Measurements from ENCODE around the gene MMP8. TPM values are rescaled to one million over a fixed set of nuclear protein-coding genes. Genes with fewer than 3 reads are reported as not detected.
A peak's percentile ranks its signal among the peaks of the same experiment; 100 is the strongest.

MMP8 gene
- total and polyA plus RNA-seq, 2 experiments from 2014 or later = not detected

DNA sequence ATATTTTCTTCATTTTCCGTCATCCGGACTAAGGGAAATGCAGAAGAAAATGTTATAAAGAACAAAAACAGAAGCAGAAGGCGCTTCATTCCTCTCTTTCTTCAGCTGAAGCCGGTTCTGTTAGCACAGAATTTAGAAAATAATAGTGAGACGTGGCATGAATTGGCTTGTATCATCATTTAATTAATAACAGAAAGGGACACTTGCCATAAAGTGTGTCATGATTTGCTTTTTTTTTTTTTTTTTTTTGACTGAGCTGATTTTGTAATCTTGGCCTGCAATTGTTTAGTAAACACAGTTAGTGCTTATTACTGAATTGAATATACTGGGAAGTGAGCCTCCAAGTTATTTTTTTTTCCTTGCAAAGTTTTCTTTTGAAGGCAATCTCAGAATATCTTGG lies 19.1 kb downstream of the MMP8 start, which contains the start of gene MMP27:
TSS of gene MMP27 (minus strand) at position 144 of the 400 bp plus-strand sequence. CDS start at position 89, 55 bp downstream.
- no peaks in the 10 kb centered on the region for H3K79me2 ChIP-seq (replicated peaks; ENCODE audit: insufficient read depth)
- no peak within 1 kb of the TSS for H3K4me3 ChIP-seq
- peak within 1 kb of the TSS; percentile 19; the same call in 1 of the 2 replicates for H2AFZ ChIP-seq
- H3K27me3 ChIP-seq (ENCODE audit: insufficient read depth) = no peaks in the 10 kb centered on the region
- no peaks in the 10 kb centered on the region for H4K20me1 ChIP-seq (replicated peaks; ENCODE audit: insufficient read depth)
- no peaks in the 10 kb centered on the region for H3K4me1 ChIP-seq (ENCODE audit: insufficient read depth)
- no peak within 1 kb of the TSS for H3K4me2 ChIP-seq
- H3K27ac ChIP-seq (ENCODE audit: low read depth) = no peak within 1 kb of the TSS
- Mint-ChIP-seq H3K4me1 (peaks cover 3% of the 10 kb centered on the region; the same call in 2 of the 3 replicates), H3K27me3 (ENCODE audit: insufficient read depth, low read depth, poor library complexity) (peaks cover 2% of the 10 kb centered on the region), H3K36me3 (ENCODE audit: low read depth) (no peaks in the 10 kb centered on the region), H3K27ac (no peak within 1 kb of the TSS), H3K9me3 (no peaks in the 10 kb centered on the region), H3K4me3 (no peak within 1 kb of the TSS)
- H3F3A ChIP-seq (replicated peaks; ENCODE audit: low read depth) = no peaks in the 10 kb centered on the region
- TF ChIP-seq EZH2 (IDR thresholded peaks at IDR 0.05; ENCODE audit: low read depth, unreplicated experiment) = no peak
- TF ChIP-seq POLR2AphosphoS5 (IDR thresholded peaks at IDR 0.05; ENCODE audit: low read depth) = no peak
- H3K36me3 ChIP-seq (ENCODE audit: insufficient read depth) = no peaks in the 10 kb centered on the region
- DNase-seq (ENCODE audit: low spot score) (no peak), ATAC-seq (no peak)
- H3K9me2 ChIP-seq (ENCODE audit: insufficient read depth) = no peaks in the 10 kb centered on the region

DNA sequence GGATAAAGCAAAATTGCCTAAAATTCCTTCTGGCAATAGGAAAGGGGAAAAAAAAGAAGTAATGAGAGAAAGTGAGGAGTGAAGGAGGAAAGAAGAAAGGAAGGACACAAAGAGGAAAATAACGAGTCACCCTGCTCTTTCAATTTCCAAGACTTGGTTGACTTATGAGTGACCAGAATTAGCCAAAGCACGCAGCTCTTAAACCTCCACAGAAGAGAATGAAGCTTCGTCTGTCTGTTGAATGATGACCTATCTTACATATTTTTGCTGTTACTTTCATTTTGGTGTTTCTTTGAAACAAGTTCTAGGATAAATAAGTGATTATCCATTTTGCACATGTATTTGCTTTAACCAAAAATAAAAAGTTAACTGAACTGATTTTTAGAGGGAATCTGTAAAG lies 19.9 kb downstream of the MMP8 start:
- Histone ChIP-seq H3K4me1 (ENCODE audit: insufficient read depth) (no peaks in the 10 kb centered on the region), H3K27ac (ENCODE audit: low read depth) (no peak overlapping the region), H3K9me2 (ENCODE audit: insufficient read depth) (no peaks in the 10 kb centered on the region), H3K36me3 (ENCODE audit: insufficient read depth) (no peaks in the 10 kb centered on the region), H3K79me2 (replicated peaks; ENCODE audit: insufficient read depth) (no peaks in the 10 kb centered on the region), H4K20me1 (replicated peaks; ENCODE audit: insufficient read depth) (no peaks in the 10 kb centered on the region), H3K27me3 (ENCODE audit: insufficient read depth) (no peaks in the 10 kb centered on the region), H3F3A (replicated peaks; ENCODE audit: low read depth) (no peaks in the 10 kb centered on the region), H2AFZ (peak overlapping the region; percentile 19; the same call in 1 of the 2 replicates), H3K4me3 (no peak overlapping the region), H3K4me2 (no peak overlapping the region)
- Mint-ChIP-seq H3K4me1 (peaks cover 3% of the 10 kb centered on the region; the same call in 2 of the 3 replicates), H3K36me3 (ENCODE audit: low read depth) (no peaks in the 10 kb centered on the region), H3K27ac (no peak overlapping the region), H3K27me3 (ENCODE audit: insufficient read depth, low read depth, poor library complexity) (peaks cover 2% of the 10 kb centered on the region), H3K4me3 (no peak overlapping the region), H3K9me3 (no peaks in the 10 kb centered on the region)
- DNase-seq (ENCODE audit: low spot score) = no peak
- ATAC-seq = no peak
- no peak for TF ChIP-seq CREB1 (CRISPR knock-in tag; IDR thresholded peaks at IDR 0.05; ENCODE audit: low read depth)
- TF ChIP-seq, protein P1, sequence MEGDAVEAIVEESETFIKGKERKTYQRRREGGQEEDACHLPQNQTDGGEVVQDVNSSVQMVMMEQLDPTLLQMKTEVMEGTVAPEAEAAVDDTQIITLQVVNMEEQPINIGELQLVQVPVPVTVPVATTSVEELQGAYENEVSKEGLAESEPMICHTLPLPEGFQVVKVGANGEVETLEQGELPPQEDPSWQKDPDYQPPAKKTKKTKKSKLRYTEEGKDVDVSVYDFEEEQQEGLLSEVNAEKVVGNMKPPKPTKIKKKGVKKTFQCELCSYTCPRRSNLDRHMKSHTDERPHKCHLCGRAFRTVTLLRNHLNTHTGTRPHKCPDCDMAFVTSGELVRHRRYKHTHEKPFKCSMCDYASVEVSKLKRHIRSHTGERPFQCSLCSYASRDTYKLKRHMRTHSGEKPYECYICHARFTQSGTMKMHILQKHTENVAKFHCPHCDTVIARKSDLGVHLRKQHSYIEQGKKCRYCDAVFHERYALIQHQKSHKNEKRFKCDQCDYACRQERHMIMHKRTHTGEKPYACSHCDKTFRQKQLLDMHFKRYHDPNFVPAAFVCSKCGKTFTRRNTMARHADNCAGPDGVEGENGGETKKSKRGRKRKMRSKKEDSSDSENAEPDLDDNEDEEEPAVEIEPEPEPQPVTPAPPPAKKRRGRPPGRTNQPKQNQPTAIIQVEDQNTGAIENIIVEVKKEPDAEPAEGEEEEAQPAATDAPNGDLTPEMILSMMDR (conservative IDR thresholded peaks at IDR 0.05; ENCODE audit: low read depth in 2 of 2) = no peak
- TF ChIP-seq JUNB (IDR thresholded peaks at IDR 0.05; ENCODE audit: unreplicated experiment) = no peak
- TF ChIP-seq POLR2AphosphoS5 (IDR thresholded peaks at IDR 0.05; ENCODE audit: low read depth) = no peak
- no peak for TF ChIP-seq EZH2phosphoT487 (IDR thresholded peaks at IDR 0.05; ENCODE audit: unreplicated experiment)
- no peak for TF ChIP-seq STAT1 (IDR thresholded peaks at IDR 0.05; ENCODE audit: unreplicated experiment)
- TF ChIP-seq, protein P2, sequence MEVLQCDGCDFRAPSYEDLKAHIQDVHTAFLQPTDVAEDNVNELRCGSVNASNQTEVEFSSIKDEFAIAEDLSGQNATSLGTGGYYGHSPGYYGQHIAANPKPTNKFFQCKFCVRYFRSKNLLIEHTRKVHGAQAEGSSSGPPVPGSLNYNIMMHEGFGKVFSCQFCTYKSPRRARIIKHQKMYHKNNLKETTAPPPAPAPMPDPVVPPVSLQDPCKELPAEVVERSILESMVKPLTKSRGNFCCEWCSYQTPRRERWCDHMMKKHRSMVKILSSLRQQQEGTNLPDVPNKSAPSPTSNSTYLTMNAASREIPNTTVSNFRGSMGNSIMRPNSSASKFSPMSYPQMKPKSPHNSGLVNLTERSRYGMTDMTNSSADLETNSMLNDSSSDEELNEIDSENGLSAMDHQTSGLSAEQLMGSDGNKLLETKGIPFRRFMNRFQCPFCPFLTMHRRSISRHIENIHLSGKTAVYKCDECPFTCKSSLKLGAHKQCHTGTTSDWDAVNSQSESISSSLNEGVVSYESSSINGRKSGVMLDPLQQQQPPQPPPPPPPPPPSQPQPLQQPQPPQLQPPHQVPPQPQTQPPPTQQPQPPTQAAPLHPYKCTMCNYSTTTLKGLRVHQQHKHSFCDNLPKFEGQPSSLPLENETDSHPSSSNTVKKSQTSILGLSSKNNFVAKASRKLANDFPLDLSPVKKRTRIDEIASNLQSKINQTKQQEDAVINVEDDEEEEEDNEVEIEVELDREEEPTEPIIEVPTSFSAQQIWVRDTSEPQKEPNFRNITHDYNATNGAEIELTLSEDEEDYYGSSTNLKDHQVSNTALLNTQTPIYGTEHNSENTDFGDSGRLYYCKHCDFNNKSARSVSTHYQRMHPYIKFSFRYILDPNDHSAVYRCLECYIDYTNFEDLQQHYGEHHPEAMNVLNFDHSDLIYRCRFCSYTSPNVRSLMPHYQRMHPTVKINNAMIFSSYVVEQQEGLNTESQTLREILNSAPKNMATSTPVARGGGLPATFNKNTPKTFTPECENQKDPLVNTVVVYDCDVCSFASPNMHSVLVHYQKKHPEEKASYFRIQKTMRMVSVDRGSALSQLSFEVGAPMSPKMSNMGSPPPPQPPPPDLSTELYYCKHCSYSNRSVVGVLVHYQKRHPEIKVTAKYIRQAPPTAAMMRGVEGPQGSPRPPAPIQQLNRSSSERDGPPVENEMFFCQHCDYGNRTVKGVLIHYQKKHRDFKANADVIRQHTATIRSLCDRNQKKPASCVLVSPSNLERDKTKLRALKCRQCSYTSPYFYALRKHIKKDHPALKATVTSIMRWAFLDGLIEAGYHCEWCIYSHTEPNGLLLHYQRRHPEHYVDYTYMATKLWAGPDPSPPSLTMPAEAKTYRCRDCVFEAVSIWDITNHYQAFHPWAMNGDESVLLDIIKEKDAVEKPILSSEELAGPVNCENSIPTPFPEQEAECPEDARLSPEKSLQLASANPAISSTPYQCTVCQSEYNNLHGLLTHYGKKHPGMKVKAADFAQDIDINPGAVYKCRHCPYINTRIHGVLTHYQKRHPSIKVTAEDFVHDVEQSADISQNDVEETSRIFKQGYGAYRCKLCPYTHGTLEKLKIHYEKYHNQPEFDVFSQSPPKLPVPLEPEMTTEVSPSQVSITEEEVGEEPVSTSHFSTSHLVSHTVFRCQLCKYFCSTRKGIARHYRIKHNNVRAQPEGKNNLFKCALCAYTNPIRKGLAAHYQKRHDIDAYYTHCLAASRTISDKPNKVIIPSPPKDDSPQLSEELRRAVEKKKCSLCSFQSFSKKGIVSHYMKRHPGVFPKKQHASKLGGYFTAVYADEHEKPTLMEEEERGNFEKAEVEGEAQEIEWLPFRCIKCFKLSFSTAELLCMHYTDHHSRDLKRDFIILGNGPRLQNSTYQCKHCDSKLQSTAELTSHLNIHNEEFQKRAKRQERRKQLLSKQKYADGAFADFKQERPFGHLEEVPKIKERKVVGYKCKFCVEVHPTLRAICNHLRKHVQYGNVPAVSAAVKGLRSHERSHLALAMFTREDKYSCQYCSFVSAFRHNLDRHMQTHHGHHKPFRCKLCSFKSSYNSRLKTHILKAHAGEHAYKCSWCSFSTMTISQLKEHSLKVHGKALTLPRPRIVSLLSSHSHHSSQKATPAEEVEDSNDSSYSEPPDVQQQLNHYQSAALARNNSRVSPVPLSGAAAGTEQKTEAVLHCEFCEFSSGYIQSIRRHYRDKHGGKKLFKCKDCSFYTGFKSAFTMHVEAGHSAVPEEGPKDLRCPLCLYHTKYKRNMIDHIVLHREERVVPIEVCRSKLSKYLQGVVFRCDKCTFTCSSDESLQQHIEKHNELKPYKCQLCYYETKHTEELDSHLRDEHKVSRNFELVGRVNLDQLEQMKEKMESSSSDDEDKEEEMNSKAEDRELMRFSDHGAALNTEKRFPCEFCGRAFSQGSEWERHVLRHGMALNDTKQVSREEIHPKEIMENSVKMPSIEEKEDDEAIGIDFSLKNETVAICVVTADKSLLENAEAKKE (CRISPR knock-in tag; IDR thresholded peaks at IDR 0.05) = no peak
- TF ChIP-seq ZNF331 (CRISPR knock-in tag; IDR thresholded peaks at IDR 0.05; ENCODE audit: low read depth) = no peak
- TF ChIP-seq, protein P3, sequence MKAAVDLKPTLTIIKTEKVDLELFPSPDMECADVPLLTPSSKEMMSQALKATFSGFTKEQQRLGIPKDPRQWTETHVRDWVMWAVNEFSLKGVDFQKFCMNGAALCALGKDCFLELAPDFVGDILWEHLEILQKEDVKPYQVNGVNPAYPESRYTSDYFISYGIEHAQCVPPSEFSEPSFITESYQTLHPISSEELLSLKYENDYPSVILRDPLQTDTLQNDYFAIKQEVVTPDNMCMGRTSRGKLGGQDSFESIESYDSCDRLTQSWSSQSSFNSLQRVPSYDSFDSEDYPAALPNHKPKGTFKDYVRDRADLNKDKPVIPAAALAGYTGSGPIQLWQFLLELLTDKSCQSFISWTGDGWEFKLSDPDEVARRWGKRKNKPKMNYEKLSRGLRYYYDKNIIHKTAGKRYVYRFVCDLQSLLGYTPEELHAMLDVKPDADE (IDR thresholded peaks at IDR 0.05) = no peak
- TF ChIP-seq EZH2 (IDR thresholded peaks at IDR 0.05; ENCODE audit: low read depth, unreplicated experiment) = no peak
